ENCODE data around the gene PKD1L1. TPM values are rescaled to one million over a fixed set of nuclear protein-coding genes. Genes with fewer than 3 reads are reported as not detected.
A peak's percentile ranks its signal among the peaks of the same experiment; 100 is the strongest.

PKD1L1 gene
- total RNA-seq, 3 donors from 2014 or later: 0.08 to 0.29 (median 0.18) TPM

- Mint-ChIP-seq H3K36me3 (ENCODE audit: insufficient read depth) (peaks cover 51% of the 10 kb centered on the region), H3K4me1 (ENCODE audit: low read depth) (peaks cover 49% of the 10 kb centered on the region), H3K27me3 (ENCODE audit: low read depth) (no peaks in the 10 kb centered on the region), H3K9me3 (no peaks in the 10 kb centered on the region), H3K4me3 (no peak overlapping the region)
- ATAC-seq (peak; percentile 47), DNase-seq (no peak)
These were observed 25.5 kb upstream of the PKD1L1 start for GRCh38 chr7:47973739-47974138.

GRCh38 chr7:47970761-47971160 is 22.5 kb upstream of the PKD1L1 start:
- H3K27me3 Mint-ChIP-seq (ENCODE audit: low read depth): no peaks in the 10 kb centered on the region
- peaks cover 55% of the 10 kb centered on the region for H3K36me3 Mint-ChIP-seq (ENCODE audit: insufficient read depth)

GRCh38 chr7:47968847-47969774 is 20.8 kb upstream of the PKD1L1 start:
- Mint-ChIP-seq H3K9me3 (no peaks in the 10 kb centered on the region), H3K4me3 (no peak overlapping the region), H3K27me3 (ENCODE audit: low read depth) (no peaks in the 10 kb centered on the region), H3K36me3 (ENCODE audit: insufficient read depth) (peaks cover 61% of the 10 kb centered on the region), H3K4me1 (ENCODE audit: low read depth) (peaks cover 40% of the 10 kb centered on the region)
- DNase-seq (peak; percentile 38), ATAC-seq (peak; percentile 76 to 80)

More at GRCh38 chr7:47970761-47971160, 22.5 kb upstream of the PKD1L1 start:
- H3K4me1 Mint-ChIP-seq (ENCODE audit: low read depth): peaks cover 43% of the 10 kb centered on the region
- H3K4me3 Mint-ChIP-seq: no peak overlapping the region
- ATAC-seq (no peak), DNase-seq (no peak)
- no peaks in the 10 kb centered on the region for H3K9me3 Mint-ChIP-seq

- Mint-ChIP-seq H3K27me3 (ENCODE audit: low read depth) (no peaks in the 10 kb centered on the region), H3K36me3 (ENCODE audit: insufficient read depth) (peaks cover 56% of the 10 kb centered on the region), H3K4me3 (no peak overlapping the region), H3K9me3 (no peaks in the 10 kb centered on the region), H3K4me1 (ENCODE audit: low read depth) (peaks cover 27% of the 10 kb centered on the region)
- ATAC-seq (no peak), DNase-seq (no peak)
These were observed 19.4 kb upstream of the PKD1L1 start for GRCh38 chr7:47967708-47968107.

- H3K9me3 Mint-ChIP-seq: no peaks in the 10 kb centered on the region
- H3K36me3 Mint-ChIP-seq (ENCODE audit: insufficient read depth): peaks cover 55% of the 10 kb centered on the region
- no peak for DNase-seq
- ATAC-seq: no peak
- H3K4me1 Mint-ChIP-seq (ENCODE audit: low read depth): peaks cover 24% of the 10 kb centered on the region
- no peak overlapping the region for H3K4me3 Mint-ChIP-seq
- no peaks in the 10 kb centered on the region for H3K27me3 Mint-ChIP-seq (ENCODE audit: low read depth)
These were observed 18.9 kb upstream of the PKD1L1 start for GRCh38 chr7:47967123-47967522.

- Mint-ChIP-seq H3K9me3 (no peaks in the 10 kb centered on the region), H3K4me3 (no peak overlapping the region), H3K36me3 (ENCODE audit: insufficient read depth) (peaks cover 67% of the 10 kb centered on the region), H3K4me1 (ENCODE audit: low read depth) (peaks cover 19% of the 10 kb centered on the region), H3K27me3 (ENCODE audit: low read depth) (no peaks in the 10 kb centered on the region)
- DNase-seq (no peak), ATAC-seq (no peak)
These were observed 17.2 kb upstream of the PKD1L1 start for GRCh38 chr7:47965456-47965855.

GRCh38 chr7:47962262-47962661 is 14.0 kb upstream of the PKD1L1 start:
- ATAC-seq: no peak
- Mint-ChIP-seq H3K9me3 (no peaks in the 10 kb centered on the region), H3K4me3 (no peak overlapping the region), H3K36me3 (ENCODE audit: insufficient read depth) (peaks cover 57% of the 10 kb centered on the region), H3K4me1 (ENCODE audit: low read depth) (peaks cover 7% of the 10 kb centered on the region), H3K27me3 (ENCODE audit: low read depth) (no peaks in the 10 kb centered on the region)
- DNase-seq: no peak

GRCh38 chr7:47957156-47957555 is 8.9 kb upstream of the PKD1L1 start:
- Mint-ChIP-seq H3K27me3 (ENCODE audit: low read depth) (no peaks in the 10 kb centered on the region), H3K4me3 (no peak overlapping the region), H3K36me3 (ENCODE audit: insufficient read depth) (peaks cover 35% of the 10 kb centered on the region), H3K4me1 (ENCODE audit: low read depth) (peaks cover 2% of the 10 kb centered on the region), H3K9me3 (no peaks in the 10 kb centered on the region)
- ATAC-seq (no peak), DNase-seq (no peak)

GRCh38 chr7:47956220-47956619 is 8.0 kb upstream of the PKD1L1 start:
- no peak for ATAC-seq
- H3K36me3 Mint-ChIP-seq (ENCODE audit: insufficient read depth): peaks cover 28% of the 10 kb centered on the region
- DNase-seq: no peak
- H3K9me3 Mint-ChIP-seq: no peaks in the 10 kb centered on the region
- H3K4me3 Mint-ChIP-seq: no peak overlapping the region
- peaks cover 2% of the 10 kb centered on the region for H3K4me1 Mint-ChIP-seq (ENCODE audit: low read depth)
- H3K27me3 Mint-ChIP-seq (ENCODE audit: low read depth): no peaks in the 10 kb centered on the region

- no peak overlapping the region for H3K4me3 Mint-ChIP-seq
- no peak for DNase-seq
- H3K4me1 Mint-ChIP-seq (ENCODE audit: low read depth): peaks cover 2% of the 10 kb centered on the region
- no peaks in the 10 kb centered on the region for H3K27me3 Mint-ChIP-seq (ENCODE audit: low read depth)
- no peak for ATAC-seq
- no peaks in the 10 kb centered on the region for H3K9me3 Mint-ChIP-seq
- peaks cover 21% of the 10 kb centered on the region for H3K36me3 Mint-ChIP-seq (ENCODE audit: insufficient read depth)
These were observed 6.1 kb upstream of the PKD1L1 start for GRCh38 chr7:47954231-47954911.

GRCh38 chr7:47953822-47954221 is 5.6 kb upstream of the PKD1L1 start:
- H3K27me3 Mint-ChIP-seq (ENCODE audit: low read depth): no peaks in the 10 kb centered on the region
- H3K9me3 Mint-ChIP-seq: no peaks in the 10 kb centered on the region
- no peak overlapping the region for H3K4me3 Mint-ChIP-seq
- ATAC-seq (no peak), DNase-seq (no peak)
- peaks cover 21% of the 10 kb centered on the region for H3K36me3 Mint-ChIP-seq (ENCODE audit: insufficient read depth)
- H3K4me1 Mint-ChIP-seq (ENCODE audit: low read depth): peaks cover 2% of the 10 kb centered on the region

GRCh38 chr7:47952224-47952623 is 4.0 kb upstream of the PKD1L1 start:
- Mint-ChIP-seq H3K36me3 (ENCODE audit: insufficient read depth) (peaks cover 14% of the 10 kb centered on the region), H3K4me1 (ENCODE audit: low read depth) (no peaks in the 10 kb centered on the region), H3K27me3 (ENCODE audit: low read depth) (no peaks in the 10 kb centered on the region), H3K9me3 (no peaks in the 10 kb centered on the region), H3K4me3 (no peak overlapping the region)
- DNase-seq: no peak
- no peak for ATAC-seq

- Mint-ChIP-seq H3K36me3 (ENCODE audit: insufficient read depth) (peaks cover 10% of the 10 kb centered on the region), H3K9me3 (no peaks in the 10 kb centered on the region), H3K4me1 (ENCODE audit: low read depth) (no peaks in the 10 kb centered on the region), H3K27me3 (ENCODE audit: low read depth) (no peaks in the 10 kb centered on the region), H3K4me3 (no peak overlapping the region)
- DNase-seq: no peak
- ATAC-seq: no peak
These were observed 3.1 kb upstream of the PKD1L1 start for GRCh38 chr7:47951374-47951773.

GRCh38 chr7:47950714-47951113 is 2.4 kb upstream of the PKD1L1 start:
- H3K4me1 Mint-ChIP-seq (ENCODE audit: low read depth): no peaks in the 10 kb centered on the region
- no peaks in the 10 kb centered on the region for H3K9me3 Mint-ChIP-seq
- no peak for ATAC-seq
- DNase-seq: no peak
- no peaks in the 10 kb centered on the region for H3K27me3 Mint-ChIP-seq (ENCODE audit: low read depth)
- H3K36me3 Mint-ChIP-seq (ENCODE audit: insufficient read depth): peaks cover 10% of the 10 kb centered on the region
- H3K4me3 Mint-ChIP-seq: no peak overlapping the region

GRCh38 chr7:47949703-47950102 is 1.4 kb upstream of the PKD1L1 start:
- ATAC-seq (no peak), DNase-seq (no peak)
- Mint-ChIP-seq H3K36me3 (ENCODE audit: insufficient read depth) (peaks cover 6% of the 10 kb centered on the region), H3K4me1 (ENCODE audit: low read depth) (no peaks in the 10 kb centered on the region), H3K9me3 (no peaks in the 10 kb centered on the region), H3K4me3 (no peak overlapping the region), H3K27me3 (ENCODE audit: low read depth) (no peaks in the 10 kb centered on the region)
